Endometrium (tissue), 2 donors: ENCODE measurements around the gene ATP6V1G1.
"Not testable (repeated sequence)": the region's sequence is repeated elsewhere in the genome, so short reads cannot be mapped to it uniquely, and the experiment has no call there.

Source experiments
- FAIRE-seq: peaks from 2 replicates; lab custom pipeline; 2012; peaks lifted over from hg19 to GRCh38; lab: Jason Lieb, UNC
- donor health status: control.
- donor health status: control.

The ATP6V1G1 gene

GRCh38 chr9:114580609-114581193, 6.9 kb upstream of the ATP6V1G1 start:
- FAIRE-seq: no peak

- FAIRE-seq: no peak
Measured at GRCh38 chr9:114583371-114584155, 4.0 kb upstream of the ATP6V1G1 start.

- no peak for FAIRE-seq
Measured at GRCh38 chr9:114588210-114588609, 641 bp downstream of the ATP6V1G1 start.

DNA sequence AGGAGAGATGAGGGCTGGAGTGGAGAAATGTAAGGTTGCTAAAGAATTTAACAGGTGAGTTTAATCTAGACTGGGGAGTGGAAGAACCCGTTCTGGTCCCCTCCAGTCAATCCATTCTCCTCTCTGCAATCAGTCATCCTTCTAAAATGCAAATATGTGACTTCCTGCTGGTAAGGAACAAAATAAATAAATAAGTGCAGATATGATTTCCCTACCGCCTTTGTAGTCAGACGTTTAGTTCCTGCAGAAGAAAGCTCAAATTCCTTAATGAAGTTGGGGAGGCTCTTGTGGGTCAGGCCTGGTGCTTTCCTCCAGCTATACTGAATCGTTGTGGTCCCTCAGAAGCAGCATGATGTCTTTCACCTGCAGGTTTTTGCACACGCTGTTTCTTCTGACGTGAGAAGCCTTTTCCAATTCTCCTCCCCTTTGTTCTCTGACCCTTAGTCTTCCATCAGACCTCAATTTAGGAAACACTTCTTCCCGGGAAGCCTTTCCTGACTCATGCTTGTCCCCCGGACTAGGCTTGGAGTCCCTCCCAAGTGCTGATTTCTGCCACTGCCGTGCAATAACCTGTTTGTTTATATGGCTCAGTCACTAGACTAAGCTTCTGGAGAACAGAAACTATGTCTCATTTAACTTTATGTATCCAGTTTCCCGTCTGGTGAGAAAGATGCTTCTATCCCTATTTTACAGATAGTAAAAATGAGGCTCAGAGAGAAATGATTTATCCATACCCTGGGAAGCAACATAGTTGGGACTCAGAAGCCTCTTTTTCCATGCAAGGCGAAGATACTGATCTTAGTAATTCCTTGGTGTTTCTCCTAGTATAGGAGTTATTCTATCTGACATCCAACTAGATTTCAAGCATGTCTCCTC, 1.3 kb downstream of the ATP6V1G1 start:
- FAIRE-seq: no peak

DNA sequence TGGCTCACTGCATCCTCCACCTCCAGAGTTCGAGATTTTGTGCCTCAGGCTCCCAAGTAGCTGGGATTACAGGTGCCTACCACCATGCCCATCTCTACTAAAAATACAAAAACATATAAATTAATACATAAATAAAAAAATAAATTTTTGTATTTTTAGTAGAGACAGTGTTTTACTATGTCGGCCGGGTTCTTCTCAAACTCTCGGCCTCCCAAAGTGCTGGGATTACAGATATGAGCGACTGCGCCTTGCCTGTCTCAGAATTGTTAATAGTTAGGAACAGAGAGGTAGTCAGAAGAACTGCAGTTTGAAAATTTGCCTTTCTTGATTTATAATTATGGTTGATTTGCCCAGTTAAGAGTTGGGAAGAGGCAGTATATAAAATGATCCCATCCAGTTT, 2.8 kb downstream of the ATP6V1G1 start:
- no peak for FAIRE-seq

DNA sequence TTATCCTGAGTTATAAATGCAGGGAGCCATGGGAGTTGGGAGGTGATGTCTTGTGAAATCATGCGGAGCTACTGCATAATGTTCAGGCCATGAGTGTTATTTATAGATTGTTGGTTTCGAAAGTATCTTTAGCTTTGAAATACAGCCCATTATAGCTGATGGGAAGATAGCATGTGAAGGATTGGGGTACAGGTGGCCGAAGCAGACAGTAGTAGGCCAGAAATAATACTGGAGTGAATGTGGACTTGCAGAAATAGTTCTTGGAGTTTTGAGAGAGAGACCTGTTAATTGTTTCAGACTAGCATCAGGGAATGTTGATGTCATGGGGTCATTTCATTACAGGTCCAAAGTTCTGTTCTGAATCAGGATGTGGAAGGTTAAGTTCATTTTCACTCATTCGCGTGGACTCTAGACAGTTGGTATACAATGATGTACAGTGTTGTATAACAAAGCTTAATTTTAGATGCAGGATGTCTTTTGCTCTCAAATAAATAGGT, 3.8 kb downstream of the ATP6V1G1 start:
- no peak for FAIRE-seq

- FAIRE-seq: no peak
Measured at GRCh38 chr9:114591849-114592248, 4.3 kb downstream of the ATP6V1G1 start.

DNA sequence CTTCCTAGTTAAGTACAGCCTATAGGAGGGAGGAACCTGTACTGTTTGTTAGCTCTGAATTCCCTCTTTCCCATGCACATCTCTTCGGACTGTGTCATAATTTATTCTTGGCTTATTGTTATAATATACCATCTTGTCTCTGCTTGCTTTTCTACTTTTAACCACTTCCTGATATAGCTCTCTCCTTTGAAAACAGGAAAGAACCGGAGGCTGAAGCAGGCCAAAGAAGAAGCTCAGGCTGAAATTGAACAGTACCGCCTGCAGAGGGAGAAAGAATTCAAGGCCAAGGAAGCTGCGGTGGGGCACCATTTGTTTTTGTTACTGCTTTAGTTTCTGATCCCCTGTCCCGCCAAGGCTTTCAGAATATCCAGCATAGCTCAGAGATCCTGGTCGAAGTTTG, 4.8 kb downstream of the ATP6V1G1 start:
- FAIRE-seq: no peak

GRCh38 chr9:114594136-114594535, 6.6 kb downstream of the ATP6V1G1 start:
- FAIRE-seq: no peak

- FAIRE-seq: not testable (repeated sequence)
Measured at GRCh38 chr9:114600502-114601248, 13.1 kb downstream of the ATP6V1G1 start.

GRCh38 chr9:114601787-114602186, 14.2 kb downstream of the ATP6V1G1 start:
- not testable (repeated sequence) for FAIRE-seq

GRCh38 chr9:114602620-114603019, 15.1 kb downstream of the ATP6V1G1 start:
- no peak for FAIRE-seq

GRCh38 chr9:114603248-114603647, 15.7 kb downstream of the ATP6V1G1 start:
- FAIRE-seq: no peak

DNA sequence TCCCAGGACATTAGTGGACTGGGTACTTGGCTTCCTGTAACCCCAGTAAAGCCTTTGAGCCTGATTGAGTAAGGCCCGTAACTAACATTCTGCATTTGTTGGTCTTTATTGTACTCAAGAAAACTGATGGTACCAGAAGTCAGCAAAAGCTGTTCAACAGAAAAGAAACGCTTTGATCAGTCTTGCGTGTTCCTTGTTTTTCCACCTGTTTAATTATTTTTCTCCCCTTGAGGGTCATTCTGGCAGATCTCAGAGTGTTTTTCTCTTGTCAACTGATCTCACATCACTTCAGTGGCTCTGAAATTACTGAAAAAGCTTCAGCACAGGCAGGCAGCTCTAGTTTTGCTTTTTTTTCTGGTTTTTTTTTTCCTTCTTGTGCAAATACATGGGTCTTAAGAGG, 17.4 kb downstream of the ATP6V1G1 start:
- no peak for FAIRE-seq

DNA sequence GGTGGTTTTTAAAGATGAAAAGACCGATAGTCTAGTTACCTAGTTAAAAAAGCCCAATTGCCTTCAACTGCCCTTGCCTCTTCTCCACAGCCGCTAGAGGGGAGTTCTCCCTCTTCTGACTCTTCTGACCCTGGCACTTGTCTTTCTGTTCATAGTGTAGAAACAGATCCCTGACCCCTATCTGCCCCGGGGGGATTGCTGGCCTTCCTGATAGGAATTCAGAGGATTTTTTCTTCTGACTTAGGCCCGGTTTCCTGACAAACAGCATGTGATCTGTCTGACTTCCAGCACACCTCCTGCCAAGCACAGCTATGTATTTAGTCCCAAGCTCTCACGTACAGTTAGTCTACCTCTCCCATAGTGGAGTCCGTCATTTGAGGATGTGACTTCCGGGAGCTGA, 18.5 kb downstream of the ATP6V1G1 start:
- no peak for FAIRE-seq

- no peak for FAIRE-seq
Measured at GRCh38 chr9:114606597-114607207, 19.1 kb downstream of the ATP6V1G1 start.

- no peak for FAIRE-seq
Measured at GRCh38 chr9:114607671-114608524, 20.3 kb downstream of the ATP6V1G1 start.

DNA sequence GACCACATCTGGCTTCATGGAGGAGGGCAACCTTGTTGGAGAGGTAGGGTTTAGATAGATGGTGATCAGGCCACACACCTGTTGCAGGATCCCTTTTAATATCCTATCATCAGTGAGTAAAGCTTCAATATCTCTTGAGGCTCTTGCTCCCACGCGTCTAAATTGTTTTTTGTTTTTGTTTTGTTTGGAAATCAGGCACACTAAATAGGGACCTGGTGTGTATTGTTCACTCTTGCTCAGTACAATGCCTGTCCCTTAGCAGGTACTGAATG, 20.9 kb downstream of the ATP6V1G1 start:
- FAIRE-seq: no peak

- FAIRE-seq: no peak
Measured at GRCh38 chr9:114611516-114612271, 24.1 kb downstream of the ATP6V1G1 start.

- no peak for FAIRE-seq
Measured at GRCh38 chr9:114612272-114612923, 24.8 kb downstream of the ATP6V1G1 start.
